Measurements from ENCODE around the gene ACTN4.
A peak's percentile ranks its signal among the peaks of the same experiment; 100 is the strongest.

The ACTN4 gene

GRCh38 chr19:38774181-38774950 is 126.9 kb downstream of the ACTN4 start:
- POLR2A ChIA-PET = interaction anchor here (0.6 kb wide), 1 partner anchor 8 kb away, joined by 4 read pairs; no protein-coding TSS in a partner anchor
- CTCF ChIA-PET = interaction anchor here (1.0 to 2.0 kb wide), 2 partner anchors 18 to 65 kb away, joined by 3 to 5 read pairs; no protein-coding TSS in a partner anchor
- H3K4me1 ChIP-seq (ENCODE audit: control extremely low read depth in 1 of 4, control insufficient read depth in 4 of 4, insufficient read depth in 4 of 4, low read length in 3 of 4) = peaks cover 0 to 6% (median 4%) of the 10 kb centered on the region in 4 experiments
- no peaks in the 10 kb centered on the region for H3K9me3 ChIP-seq (ENCODE audit: control extremely low read depth in 1 of 5, control insufficient read depth in 4 of 5, insufficient read depth in 2 of 5, low read depth in 1 of 5, low read length in 4 of 5)
- H3K36me3 ChIP-seq (ENCODE audit: control insufficient read depth in 4 of 4, insufficient read depth in 4 of 4, low read length in 3 of 4) = no peaks in the 10 kb centered on the region
- no peak overlapping the region for H3K4me3 ChIP-seq (ENCODE audit: control insufficient read depth in 1 of 7, extremely low read depth in 1 of 7, insufficient read depth in 4 of 7, low read depth in 2 of 7, low read length in 6 of 7)
- WGBS (ENCODE audit: insufficient coverage) = 93% methylated on average over 10 of the region's 13 CpGs
- no peak for DNase-seq
- no peak overlapping the region for H3K27ac ChIP-seq (ENCODE audit: insufficient read depth in 1 of 2, low read depth in 1 of 2, low read length in 2 of 2, poor library complexity in 1 of 2, severe bottlenecking in 2 of 2)
- no peaks in the 10 kb centered on the region for H3K27me3 ChIP-seq (replicated peaks in 2 of 5; ENCODE audit: control insufficient read depth in 4 of 5, insufficient read depth in 5 of 5, low read length in 4 of 5)

GRCh38 chr19:38778733-38779132 is 131.3 kb downstream of the ACTN4 start:
- H3K4me3 ChIP-seq (ENCODE audit: control insufficient read depth in 1 of 7, extremely low read depth in 1 of 7, insufficient read depth in 4 of 7, low read depth in 2 of 7, low read length in 6 of 7) = no peak overlapping the region
- H3K27ac ChIP-seq (ENCODE audit: insufficient read depth in 1 of 2, low read depth in 1 of 2, low read length in 2 of 2, poor library complexity in 1 of 2, severe bottlenecking in 2 of 2) = no peak overlapping the region
- no peak for DNase-seq
- CTCF ChIA-PET = interaction anchor here (1.3 kb wide), 1 partner anchor 14 kb away, joined by 3 read pairs; no protein-coding TSS in a partner anchor
- no peaks in the 10 kb centered on the region for H3K4me1 ChIP-seq (ENCODE audit: control extremely low read depth in 1 of 4, control insufficient read depth in 4 of 4, insufficient read depth in 4 of 4, low read length in 3 of 4)
- 76% methylated on average over 7 of the region's 7 CpGs for WGBS (ENCODE audit: insufficient coverage)
- no peaks in the 10 kb centered on the region for H3K36me3 ChIP-seq (ENCODE audit: control insufficient read depth in 4 of 4, insufficient read depth in 4 of 4, low read length in 3 of 4)
- no peaks in the 10 kb centered on the region for H3K9me3 ChIP-seq (ENCODE audit: control extremely low read depth in 1 of 5, control insufficient read depth in 4 of 5, insufficient read depth in 2 of 5, low read depth in 1 of 5, low read length in 4 of 5)
- POLR2A ChIA-PET = no interaction called here
- peaks cover 0 to 2% (median 0%) of the 10 kb centered on the region in 5 experiments for H3K27me3 ChIP-seq (replicated peaks in 2 of 5; ENCODE audit: control insufficient read depth in 4 of 5, insufficient read depth in 5 of 5, low read length in 4 of 5)

GRCh38 chr19:38780443-38780842 is 133.0 kb downstream of the ACTN4 start:
- H3K36me3 ChIP-seq (ENCODE audit: control insufficient read depth in 4 of 4, insufficient read depth in 4 of 4, low read length in 3 of 4) = no peaks in the 10 kb centered on the region
- no peak overlapping the region for H3K4me3 ChIP-seq (ENCODE audit: control insufficient read depth in 1 of 7, extremely low read depth in 1 of 7, insufficient read depth in 4 of 7, low read depth in 2 of 7, low read length in 6 of 7)
- no peak for DNase-seq
- H3K9me3 ChIP-seq (ENCODE audit: control extremely low read depth in 1 of 5, control insufficient read depth in 4 of 5, insufficient read depth in 2 of 5, low read depth in 1 of 5, low read length in 4 of 5) = no peaks in the 10 kb centered on the region
- ChIA-PET CTCF (no interaction called here), POLR2A (no interaction called here)
- peaks cover 0 to 2% (median 0%) of the 10 kb centered on the region in 5 experiments for H3K27me3 ChIP-seq (replicated peaks in 2 of 5; ENCODE audit: control insufficient read depth in 4 of 5, insufficient read depth in 5 of 5, low read length in 4 of 5)
- no peaks in the 10 kb centered on the region for H3K4me1 ChIP-seq (ENCODE audit: control extremely low read depth in 1 of 4, control insufficient read depth in 4 of 4, insufficient read depth in 4 of 4, low read length in 3 of 4)
- WGBS (ENCODE audit: insufficient coverage) = 91% methylated on average over 7 of the region's 7 CpGs
- no peak overlapping the region for H3K27ac ChIP-seq (ENCODE audit: insufficient read depth in 1 of 2, low read depth in 1 of 2, low read length in 2 of 2, poor library complexity in 1 of 2, severe bottlenecking in 2 of 2)

GRCh38 chr19:38781058-38781457 is 133.6 kb downstream of the ACTN4 start:
- Histone ChIP-seq H3K9me3 (ENCODE audit: control extremely low read depth in 1 of 5, control insufficient read depth in 4 of 5, insufficient read depth in 2 of 5, low read depth in 1 of 5, low read length in 4 of 5) (no peaks in the 10 kb centered on the region), H3K36me3 (ENCODE audit: control insufficient read depth in 4 of 4, insufficient read depth in 4 of 4, low read length in 3 of 4) (no peaks in the 10 kb centered on the region), H3K27me3 (replicated peaks in 2 of 5; ENCODE audit: control insufficient read depth in 4 of 5, insufficient read depth in 5 of 5, low read length in 4 of 5) (peaks cover 0 to 2% (median 0%) of the 10 kb centered on the region in 5 experiments), H3K27ac (ENCODE audit: insufficient read depth in 1 of 2, low read depth in 1 of 2, low read length in 2 of 2, poor library complexity in 1 of 2, severe bottlenecking in 2 of 2) (no peak overlapping the region), H3K4me1 (ENCODE audit: control extremely low read depth in 1 of 4, control insufficient read depth in 4 of 4, insufficient read depth in 4 of 4, low read length in 3 of 4) (no peaks in the 10 kb centered on the region), H3K4me3 (ENCODE audit: control insufficient read depth in 1 of 7, extremely low read depth in 1 of 7, insufficient read depth in 4 of 7, low read depth in 2 of 7, low read length in 6 of 7) (no peak overlapping the region)
- DNase-seq = peak; percentile 20 to 71 (median 46)
- POLR2A ChIA-PET = no interaction called here
- CTCF ChIA-PET = no interaction called here
- 68% methylated on average over 3 of the region's 7 CpGs for WGBS (ENCODE audit: insufficient coverage)

Measured in common myeloid progenitor, CD34-positive (primary cell).